K562 (cell line): ENCODE measurements around the gene ATF5.

Experiments used
- CHD2 ChIP-seq: IDR thresholded peaks from 2 replicates; pipeline ENCODE4 v1.6.1; 2011; ENCODE audit warnings: low read depth, low read length
- GABPA ChIP-seq: fragments of 200-800 bp; sonication (Bioruptor generic); conservative IDR thresholded peaks from 2 replicates; pipeline ENCODE4 v1.6.1; 2016; ENCODE audit warnings: low read depth, missing genetic modification characterization, missing compliant biosample characterization
- MIER1 ChIP-seq: fragments of 450-650 bp; IDR thresholded peaks from 2 replicates; pipeline ENCODE4 v1.6.1; 2016; ENCODE audit warnings: antibody characterized with exemption, mild to moderate bottlenecking, low read depth
- RBM22 ChIP-seq: fragments of 200-400 bp; formaldehyde crosslinking; IDR thresholded peaks from 2 replicates; pipeline ENCODE4 v1.6.1; 2018; ENCODE audit warnings: low read length, low read depth; ENCODE audit not compliant: poor library complexity, severe bottlenecking
- RFX5 ChIP-seq: IDR thresholded peaks from 2 replicates; pipeline ENCODE4 v1.6.1; 2011; ENCODE audit warnings: low read depth, mild to moderate bottlenecking, improper control_type of control experiment, low read length
- RNF2 ChIP-seq: sonication (generic); IDR thresholded peaks from 2 replicates; pipeline ENCODE4 v1.6.1; 2016
- TCF7L2 ChIP-seq: fragments of 150-350 bp; IDR thresholded peaks from 2 replicates; pipeline ENCODE4 v1.6.1; 2016; ENCODE audit warnings: low read depth, mild to moderate bottlenecking, low read length, moderate library complexity
- ZNF77 ChIP-seq: fragments of 250-450 bp; sonication (Bioruptor Pico); IDR thresholded peaks from 2 replicates; pipeline ENCODE4 v1.5.0; 2020
- TF ChIP-seq, protein P1 (sequence below): fragments of 450-650 bp; formaldehyde crosslinking; IDR thresholded peaks from 2 replicates; pipeline ENCODE4 v1.4.0; 2022; ENCODE audit warnings: mild to moderate bottlenecking, moderate library complexity
- TF ChIP-seq, protein P2 (sequence below), 3 experiments: IDR thresholded peaks in 2 of 3; conservative IDR thresholded peaks in 1 of 3; 2 replicates each; pipeline ENCODE4 v1.5.1; 2011 to 2012; ENCODE audit warnings: low read length in 3 of 3, mild to moderate bottlenecking in 3 of 3, control low read depth in 2 of 3, improper control_type of control experiment in 1 of 3, inconsistent platforms in 1 of 3, low read depth in 1 of 3, mixed read lengths in 1 of 3, moderate library complexity in 1 of 3; ENCODE audit not compliant: insufficient read depth in 2 of 3
- TF ChIP-seq, protein P3 (sequence below): fragments of 450-650 bp; IDR thresholded peaks from 2 replicates; pipeline ENCODE4 v1.6.1; 2016; ENCODE audit warnings: low read depth
- TF ChIP-seq, protein P4 (sequence below): sonication (generic); formaldehyde crosslinking; IDR thresholded peaks from 2 replicates; pipeline ENCODE4 v1.9.0; 2022; ENCODE audit warnings: mild to moderate bottlenecking, missing genetic modification reagents
- TF ChIP-seq, protein P5 (sequence below): fragments of 450-650 bp; IDR thresholded peaks from 2 replicates; pipeline ENCODE4 v1.7.1; 2018; ENCODE audit warnings: mild to moderate bottlenecking, low read depth; ENCODE audit not compliant: partially characterized antibody

DNA sequence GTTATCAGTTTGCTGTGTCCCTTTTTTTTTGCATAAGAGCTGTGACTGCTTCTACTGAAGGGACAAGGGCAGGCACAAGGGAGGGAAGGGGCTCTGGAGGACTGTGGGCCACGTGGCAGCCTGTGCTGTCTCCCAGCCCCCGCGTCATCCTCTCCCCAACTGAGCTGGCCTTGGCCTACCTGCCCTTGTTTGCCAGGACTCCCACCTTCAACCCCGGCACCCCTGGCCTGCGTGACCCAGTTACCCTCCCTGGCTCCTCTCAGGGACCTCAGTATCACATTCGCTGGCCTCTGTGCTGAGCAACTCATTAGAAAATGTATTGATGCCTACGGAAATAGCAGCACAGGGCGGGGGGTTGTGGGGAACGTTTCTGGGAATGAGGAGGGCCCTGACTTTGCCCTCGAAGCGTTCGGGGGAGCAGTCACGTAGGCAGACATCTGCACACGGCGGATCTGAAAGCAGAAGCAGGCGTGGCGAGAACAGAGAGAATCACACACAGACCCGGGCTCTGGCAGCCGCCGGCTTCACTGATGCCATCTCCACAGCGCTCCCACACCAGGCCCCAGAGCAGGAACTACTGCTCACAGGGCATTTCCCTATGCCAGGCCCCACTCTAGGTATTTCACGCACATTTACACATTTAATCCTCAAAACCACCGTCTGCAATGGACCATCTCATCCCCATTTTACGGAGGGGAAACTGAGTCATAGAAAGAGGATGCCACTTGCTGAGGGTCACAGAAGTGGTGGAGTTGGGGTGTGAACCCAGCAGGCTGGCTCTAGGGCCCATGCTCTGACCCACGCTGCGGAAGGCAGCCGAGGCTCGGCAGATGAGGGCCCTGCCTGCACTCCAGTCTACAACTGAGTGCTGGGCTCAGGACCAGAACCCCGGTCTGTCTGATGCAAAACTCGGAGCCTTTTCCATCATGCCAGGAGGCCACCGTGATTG is 5.7 kb upstream of the ATF5 start:
- TF ChIP-seq, protein P1, sequence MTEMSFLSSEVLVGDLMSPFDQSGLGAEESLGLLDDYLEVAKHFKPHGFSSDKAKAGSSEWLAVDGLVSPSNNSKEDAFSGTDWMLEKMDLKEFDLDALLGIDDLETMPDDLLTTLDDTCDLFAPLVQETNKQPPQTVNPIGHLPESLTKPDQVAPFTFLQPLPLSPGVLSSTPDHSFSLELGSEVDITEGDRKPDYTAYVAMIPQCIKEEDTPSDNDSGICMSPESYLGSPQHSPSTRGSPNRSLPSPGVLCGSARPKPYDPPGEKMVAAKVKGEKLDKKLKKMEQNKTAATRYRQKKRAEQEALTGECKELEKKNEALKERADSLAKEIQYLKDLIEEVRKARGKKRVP (CRISPR knock-in tag): no peak
- TF ChIP-seq MIER1 (no peak), GABPA (tag) (no peak), RNF2 (no peak), TCF7L2 (no peak), RFX5 (no peak), CHD2 (no peak), RBM22 (no peak), ZNF77 (CRISPR knock-in tag) (no peak)
- TF ChIP-seq, protein P2, sequence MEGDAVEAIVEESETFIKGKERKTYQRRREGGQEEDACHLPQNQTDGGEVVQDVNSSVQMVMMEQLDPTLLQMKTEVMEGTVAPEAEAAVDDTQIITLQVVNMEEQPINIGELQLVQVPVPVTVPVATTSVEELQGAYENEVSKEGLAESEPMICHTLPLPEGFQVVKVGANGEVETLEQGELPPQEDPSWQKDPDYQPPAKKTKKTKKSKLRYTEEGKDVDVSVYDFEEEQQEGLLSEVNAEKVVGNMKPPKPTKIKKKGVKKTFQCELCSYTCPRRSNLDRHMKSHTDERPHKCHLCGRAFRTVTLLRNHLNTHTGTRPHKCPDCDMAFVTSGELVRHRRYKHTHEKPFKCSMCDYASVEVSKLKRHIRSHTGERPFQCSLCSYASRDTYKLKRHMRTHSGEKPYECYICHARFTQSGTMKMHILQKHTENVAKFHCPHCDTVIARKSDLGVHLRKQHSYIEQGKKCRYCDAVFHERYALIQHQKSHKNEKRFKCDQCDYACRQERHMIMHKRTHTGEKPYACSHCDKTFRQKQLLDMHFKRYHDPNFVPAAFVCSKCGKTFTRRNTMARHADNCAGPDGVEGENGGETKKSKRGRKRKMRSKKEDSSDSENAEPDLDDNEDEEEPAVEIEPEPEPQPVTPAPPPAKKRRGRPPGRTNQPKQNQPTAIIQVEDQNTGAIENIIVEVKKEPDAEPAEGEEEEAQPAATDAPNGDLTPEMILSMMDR (IDR thresholded peaks at IDR 0.05 in 2 of 3, conservative IDR thresholded peaks at IDR 0.05 in 1 of 3; ENCODE audit: insufficient read depth in 2 of 3, low read depth in 1 of 3, low read length in 3 of 3): no peak
- TF ChIP-seq, protein P3, sequence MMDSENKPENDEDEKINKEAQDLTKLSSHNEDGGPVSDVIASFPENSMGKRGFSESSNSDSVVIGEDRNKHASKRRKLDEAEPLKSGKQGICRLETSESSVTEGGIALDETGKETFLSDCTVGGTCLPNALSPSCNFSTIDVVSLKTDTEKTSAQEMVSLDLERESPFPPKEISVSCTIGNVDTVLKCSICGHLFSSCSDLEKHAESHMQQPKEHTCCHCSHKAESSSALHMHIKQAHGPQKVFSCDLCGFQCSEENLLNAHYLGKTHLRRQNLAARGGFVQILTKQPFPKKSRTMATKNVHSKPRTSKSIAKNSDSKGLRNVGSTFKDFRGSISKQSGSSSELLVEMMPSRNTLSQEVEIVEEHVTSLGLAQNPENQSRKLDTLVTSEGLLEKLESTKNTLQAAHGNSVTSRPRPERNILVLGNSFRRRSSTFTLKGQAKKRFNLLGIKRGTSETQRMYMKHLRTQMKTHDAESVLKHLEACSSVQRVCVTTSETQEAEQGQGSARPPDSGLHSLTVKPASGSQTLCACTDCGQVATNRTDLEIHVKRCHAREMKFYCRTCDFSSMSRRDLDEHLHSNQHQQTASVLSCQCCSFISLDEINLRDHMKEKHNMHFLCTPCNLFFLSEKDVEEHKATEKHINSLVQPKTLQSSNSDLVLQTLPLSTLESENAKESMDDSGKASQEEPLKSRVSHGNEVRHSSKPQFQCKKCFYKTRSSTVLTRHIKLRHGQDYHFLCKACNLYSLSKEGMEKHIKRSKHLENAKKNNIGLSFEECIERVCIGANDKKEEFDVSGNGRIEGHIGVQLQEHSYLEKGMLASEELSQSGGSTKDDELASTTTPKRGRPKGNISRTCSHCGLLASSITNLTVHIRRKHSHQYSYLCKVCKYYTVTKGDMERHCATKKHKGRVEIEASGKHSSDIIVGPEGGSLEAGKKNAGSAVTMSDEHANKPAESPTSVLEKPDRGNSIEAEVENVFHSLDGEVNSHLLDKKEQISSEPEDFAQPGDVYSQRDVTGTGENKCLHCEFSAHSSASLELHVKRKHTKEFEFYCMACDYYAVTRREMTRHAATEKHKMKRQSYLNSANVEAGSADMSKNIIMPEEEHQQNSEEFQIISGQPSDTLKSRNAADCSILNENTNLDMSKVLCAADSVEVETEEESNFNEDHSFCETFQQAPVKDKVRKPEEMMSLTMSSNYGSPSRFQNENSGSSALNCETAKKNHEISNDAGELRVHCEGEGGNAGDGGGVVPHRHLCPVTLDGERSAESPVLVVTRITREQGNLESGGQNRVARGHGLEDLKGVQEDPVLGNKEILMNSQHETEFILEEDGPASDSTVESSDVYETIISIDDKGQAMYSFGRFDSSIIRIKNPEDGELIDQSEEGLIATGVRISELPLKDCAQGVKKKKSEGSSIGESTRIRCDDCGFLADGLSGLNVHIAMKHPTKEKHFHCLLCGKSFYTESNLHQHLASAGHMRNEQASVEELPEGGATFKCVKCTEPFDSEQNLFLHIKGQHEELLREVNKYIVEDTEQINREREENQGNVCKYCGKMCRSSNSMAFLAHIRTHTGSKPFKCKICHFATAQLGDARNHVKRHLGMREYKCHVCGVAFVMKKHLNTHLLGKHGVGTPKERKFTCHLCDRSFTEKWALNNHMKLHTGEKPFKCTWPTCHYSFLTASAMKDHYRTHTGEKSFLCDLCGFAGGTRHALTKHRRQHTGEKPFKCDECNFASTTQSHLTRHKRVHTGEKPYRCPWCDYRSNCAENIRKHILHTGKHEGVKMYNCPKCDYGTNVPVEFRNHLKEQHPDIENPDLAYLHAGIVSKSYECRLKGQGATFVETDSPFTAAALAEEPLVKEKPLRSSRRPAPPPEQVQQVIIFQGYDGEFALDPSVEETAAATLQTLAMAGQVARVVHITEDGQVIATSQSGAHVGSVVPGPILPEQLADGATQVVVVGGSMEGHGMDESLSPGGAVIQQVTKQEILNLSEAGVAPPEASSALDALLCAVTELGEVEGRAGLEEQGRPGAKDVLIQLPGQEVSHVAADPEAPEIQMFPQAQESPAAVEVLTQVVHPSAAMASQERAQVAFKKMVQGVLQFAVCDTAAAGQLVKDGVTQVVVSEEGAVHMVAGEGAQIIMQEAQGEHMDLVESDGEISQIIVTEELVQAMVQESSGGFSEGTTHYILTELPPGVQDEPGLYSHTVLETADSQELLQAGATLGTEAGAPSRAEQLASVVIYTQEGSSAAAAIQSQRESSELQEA: no peak
- TF ChIP-seq, protein P4, sequence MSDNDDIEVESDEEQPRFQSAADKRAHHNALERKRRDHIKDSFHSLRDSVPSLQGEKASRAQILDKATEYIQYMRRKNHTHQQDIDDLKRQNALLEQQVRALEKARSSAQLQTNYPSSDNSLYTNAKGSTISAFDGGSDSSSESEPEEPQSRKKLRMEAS (CRISPR knock-in tag): no peak
- TF ChIP-seq, protein P5, sequence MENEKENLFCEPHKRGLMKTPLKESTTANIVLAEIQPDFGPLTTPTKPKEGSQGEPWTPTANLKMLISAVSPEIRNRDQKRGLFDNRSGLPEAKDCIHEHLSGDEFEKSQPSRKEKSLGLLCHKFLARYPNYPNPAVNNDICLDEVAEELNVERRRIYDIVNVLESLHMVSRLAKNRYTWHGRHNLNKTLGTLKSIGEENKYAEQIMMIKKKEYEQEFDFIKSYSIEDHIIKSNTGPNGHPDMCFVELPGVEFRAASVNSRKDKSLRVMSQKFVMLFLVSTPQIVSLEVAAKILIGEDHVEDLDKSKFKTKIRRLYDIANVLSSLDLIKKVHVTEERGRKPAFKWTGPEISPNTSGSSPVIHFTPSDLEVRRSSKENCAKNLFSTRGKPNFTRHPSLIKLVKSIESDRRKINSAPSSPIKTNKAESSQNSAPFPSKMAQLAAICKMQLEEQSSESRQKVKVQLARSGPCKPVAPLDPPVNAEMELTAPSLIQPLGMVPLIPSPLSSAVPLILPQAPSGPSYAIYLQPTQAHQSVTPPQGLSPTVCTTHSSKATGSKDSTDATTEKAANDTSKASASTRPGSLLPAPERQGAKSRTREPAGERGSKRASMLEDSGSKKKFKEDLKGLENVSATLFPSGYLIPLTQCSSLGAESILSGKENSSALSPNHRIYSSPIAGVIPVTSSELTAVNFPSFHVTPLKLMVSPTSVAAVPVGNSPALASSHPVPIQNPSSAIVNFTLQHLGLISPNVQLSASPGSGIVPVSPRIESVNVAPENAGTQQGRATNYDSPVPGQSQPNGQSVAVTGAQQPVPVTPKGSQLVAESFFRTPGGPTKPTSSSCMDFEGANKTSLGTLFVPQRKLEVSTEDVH: no peak
